Measurements from ENCODE around the gene STIMATE.

The STIMATE gene

DNA sequence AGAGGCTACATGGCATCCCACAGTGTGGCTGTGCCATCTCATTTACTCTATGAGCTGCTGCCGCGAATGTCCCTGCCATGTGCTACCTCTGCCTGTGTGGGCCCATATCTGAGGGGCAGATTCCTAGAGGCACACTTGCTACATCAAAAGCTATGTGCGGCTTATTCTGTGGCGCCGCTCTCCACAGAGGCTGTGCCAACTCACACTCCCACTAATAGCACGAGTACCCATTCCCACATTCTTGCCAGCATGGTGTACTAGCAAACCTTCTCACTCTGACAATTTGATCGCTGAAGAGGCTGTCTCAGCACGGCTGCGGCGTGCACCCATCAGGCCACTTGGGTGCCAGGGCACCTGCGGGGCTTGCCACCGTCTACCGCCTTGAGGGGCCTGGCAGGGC, 31.4 kb downstream of the STIMATE start:
- no peak for FAIRE-seq

DNA sequence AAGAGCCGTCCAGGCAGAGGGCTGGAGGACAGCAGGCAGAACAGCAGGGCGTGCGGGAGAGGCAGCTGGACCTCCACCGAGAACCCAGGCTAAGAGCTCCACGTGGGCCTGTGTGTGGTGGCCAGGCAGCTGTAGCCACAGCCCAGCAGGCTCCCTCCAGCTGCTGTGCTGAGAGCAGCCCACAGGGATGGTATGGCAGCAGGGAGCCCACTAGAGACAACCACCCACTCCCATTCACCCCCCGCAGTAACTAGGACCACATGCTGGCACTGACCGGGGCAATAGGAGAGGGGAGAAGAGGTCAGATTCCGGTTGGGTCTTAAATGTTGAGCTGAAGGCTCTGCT, 37.0 kb downstream of the STIMATE start:
- no peak for FAIRE-seq

DNA sequence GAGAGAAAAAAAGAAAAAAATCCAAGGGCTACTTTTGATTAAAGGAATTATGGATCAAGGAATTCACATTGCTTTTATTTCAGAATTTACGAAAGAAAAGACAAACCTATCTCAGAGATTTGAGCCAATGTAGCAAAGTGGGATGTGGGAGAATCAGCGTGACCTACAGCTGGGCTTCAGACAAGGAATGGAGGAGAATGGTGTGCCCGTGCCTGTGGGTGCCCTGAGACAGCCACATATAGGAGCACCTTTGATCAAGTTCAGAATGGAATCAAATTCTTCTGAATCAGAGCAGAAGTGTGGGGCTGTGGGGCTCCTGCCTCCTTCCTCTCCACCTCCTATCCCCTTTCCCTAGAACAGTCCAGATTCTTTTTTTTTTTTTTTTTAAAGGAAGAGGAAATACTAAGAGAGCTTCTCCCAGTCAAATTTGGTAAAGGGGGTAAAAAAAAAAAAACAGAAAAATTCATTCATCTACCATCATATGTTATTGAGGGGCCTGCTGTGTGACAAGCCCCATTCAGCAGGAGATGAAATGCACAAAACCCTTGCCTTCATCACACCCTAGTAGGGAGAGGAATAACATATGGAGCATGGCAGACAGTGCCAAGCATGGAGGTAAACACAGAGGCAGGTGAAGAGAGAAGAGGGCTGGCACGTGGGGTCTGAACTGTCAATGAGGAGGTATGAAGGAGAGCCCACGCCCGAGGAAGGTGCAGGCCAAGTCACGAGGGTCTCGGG, 37.5 kb downstream of the STIMATE start:
- no peak for FAIRE-seq

DNA sequence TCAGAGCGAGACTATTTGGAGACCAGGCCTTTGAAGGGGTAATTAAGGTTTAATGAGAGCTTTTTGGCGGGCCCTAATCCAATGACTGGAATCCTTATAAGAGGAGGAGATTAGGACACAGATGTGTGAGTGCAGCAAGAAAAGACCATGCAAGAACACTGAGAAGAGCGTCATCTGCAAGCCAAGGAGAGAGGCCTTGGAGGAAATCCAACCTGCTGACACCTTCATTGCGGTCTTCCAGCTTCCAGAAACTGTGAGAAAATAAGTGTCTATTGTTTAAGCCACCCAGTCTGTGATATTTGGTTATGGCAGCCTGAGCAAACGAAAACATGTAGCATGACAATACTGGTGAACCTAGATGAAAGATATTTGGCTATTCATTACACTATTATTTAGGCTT, 39.5 kb downstream of the STIMATE start:
- FAIRE-seq = no peak

DNA sequence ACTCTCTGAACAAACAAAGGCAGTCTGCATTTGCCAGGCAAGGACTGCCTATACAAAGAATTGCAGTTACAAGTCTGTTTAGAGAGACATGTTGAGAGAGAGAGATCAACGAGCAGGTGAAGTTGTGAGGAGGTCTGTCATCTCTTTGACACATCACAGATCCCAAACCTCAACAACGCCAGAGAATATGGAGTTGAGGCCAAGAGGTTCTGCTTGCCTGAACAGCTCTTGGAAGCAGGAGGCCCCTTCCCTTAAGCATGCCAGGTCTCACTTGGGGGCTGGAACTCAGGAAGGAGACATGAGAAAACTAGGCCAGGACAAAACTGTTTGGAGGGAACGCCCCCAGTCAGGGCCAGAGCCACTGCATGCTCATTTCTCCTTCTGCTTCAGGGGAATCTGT, 40.2 kb downstream of the STIMATE start:
- no peak for FAIRE-seq

DNA sequence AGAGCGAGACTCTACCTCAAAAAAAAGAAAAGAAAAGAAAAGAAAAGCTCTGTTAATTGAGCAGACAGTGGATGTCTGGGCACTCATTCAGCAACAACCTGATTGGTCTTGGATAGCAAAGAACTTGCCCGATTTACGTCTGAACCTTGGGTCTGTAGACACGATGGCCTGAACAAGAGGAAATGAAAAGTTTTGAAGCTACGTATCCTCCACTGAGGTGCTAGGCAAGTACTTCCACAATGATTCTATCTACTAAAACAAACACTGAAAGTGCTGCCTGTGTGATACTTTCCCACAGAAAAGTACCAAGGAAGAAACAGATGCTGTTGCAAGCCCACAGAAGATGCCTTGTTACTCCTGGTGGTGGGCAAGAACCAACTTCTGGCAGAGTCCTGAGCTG, 40.7 kb downstream of the STIMATE start:
- no peak for FAIRE-seq

DNA sequence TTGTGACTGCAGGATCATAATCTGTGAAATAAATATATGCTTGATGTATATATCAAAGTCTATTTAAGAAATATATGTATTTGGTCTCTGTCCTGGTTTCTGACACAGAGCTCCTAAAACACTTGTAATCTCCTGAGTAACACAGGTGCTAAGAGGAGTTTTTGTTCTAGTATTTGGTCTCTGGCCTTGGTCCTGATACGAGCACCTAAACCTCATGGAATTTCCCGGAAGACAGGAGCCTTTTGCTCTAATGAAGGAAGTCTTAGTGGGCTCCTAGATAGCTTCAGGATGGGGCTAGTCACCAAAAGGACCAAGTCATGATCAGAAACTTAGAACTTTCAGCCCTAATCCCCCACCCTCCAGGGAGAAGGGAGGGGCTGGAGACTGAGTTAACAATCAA, 43.3 kb downstream of the STIMATE start:
- no peak for FAIRE-seq

DNA sequence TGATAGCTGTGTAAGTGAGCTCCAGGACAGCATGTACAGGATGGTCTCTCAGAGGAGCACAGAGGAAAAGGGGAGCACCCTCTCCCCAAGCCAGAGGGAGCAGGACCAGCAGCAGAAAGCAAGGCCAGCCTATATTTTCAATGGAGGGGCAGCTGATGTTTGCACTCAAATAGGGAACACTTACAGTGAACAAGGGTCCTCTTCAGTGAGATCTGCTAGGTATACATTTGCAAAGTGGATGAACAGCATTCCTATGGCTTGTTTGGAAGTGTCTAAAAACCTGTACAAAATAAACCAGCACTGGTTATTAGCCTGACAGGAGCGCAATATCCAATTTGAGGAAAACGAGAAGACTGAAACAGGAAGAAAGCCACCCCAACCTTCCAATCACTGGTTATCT, 44.9 kb downstream of the STIMATE start:
- FAIRE-seq = no peak

DNA sequence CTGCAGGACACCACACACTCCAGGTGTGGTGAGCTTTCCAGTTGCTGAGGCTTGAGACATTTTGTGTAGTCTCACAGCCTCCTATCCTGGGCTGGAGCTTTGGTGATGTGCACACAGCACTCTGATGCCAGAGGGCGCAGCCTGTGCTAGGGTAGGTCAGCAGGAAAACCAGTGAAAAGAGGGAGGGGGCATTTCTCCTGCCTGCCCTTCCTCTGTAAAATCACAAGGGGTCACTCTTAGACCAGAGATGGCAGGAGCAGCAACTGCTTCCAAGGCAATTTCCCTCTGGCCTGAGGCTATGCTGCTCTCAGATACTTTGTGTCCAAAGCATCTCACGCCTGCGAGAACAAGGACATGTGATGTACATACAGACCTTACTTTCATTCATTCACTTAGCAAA, 46.0 kb downstream of the STIMATE start:
- FAIRE-seq = no peak

DNA sequence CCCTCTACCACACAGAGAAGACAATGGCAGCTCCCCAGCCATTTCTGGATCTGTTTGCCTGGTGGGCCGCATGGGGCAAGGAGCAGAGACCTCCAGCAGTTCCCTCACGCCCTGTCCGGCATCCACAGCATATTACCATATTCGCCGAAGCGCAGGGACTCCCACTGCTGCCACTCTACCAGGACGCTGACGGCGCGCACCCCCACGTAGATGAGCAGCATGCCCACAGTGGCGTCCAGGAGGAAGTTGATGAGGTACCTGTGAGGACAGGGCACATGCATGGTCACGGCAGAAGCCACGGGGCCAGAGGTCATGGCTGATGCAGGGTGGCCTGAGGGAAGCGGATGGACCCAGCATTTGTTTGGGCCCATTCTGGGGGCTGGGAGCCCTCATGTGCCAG, 47.7 kb downstream of the STIMATE start:
- FAIRE-seq = no peak

DNA sequence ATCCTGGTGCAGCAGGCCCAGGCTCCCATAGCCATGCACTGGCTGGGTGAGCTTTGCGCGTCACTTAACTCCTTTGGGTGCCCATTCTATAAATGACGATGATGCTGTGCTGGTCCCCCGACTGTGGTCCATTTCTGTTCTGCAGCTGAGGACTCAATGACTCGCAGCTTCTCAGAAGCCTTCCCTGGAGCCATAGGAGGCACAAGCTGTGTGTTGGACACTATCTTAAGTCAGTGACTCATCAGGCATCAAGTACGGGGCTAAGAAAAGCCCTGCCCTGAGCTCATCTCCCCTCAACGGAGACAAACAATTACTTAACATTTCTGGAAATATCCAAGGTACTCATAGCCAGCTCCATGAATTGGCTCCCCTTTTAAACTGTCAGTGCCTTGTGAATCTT, 48.7 kb downstream of the STIMATE start:
- FAIRE-seq = no peak

DNA sequence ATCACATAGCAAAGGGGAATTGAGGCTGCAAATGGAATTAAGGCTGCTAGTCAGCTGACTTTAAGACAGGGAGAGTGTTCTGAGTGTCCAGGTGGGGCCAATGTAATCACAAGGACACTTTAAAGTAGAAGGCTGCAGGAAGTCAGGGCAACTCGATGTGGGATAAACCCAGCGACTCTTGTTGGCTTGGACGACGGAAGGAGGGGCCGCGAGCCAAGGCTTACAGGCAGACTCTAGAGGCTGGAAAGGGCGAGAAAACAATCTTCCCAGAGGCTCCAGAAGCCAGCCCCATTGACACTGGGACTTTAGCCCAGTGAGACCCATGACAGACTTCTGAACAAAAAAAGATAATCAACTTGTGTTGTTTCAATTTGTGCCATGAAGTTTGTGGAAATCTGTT, 49.6 kb downstream of the STIMATE start:
- FAIRE-seq = no peak

DNA sequence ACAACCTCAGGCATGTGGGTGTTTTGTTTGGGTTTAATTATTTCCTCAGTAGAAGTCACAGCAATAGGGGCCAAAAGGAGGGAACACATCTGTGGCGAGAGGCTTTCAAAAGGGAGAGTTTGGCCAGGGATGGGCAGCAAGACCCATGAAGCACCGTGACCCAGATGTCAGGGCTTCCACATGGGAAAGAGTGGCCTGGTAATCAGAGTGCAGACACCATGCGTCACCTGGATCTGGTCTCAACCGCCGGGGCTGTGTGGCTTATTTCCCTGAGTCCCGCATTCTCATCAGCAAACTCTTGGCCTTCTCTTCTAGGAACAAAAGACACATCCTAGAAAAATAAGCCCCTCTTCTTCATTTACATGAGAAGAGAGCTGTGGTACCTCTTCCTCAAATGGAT, 50.1 kb downstream of the STIMATE start:
- no peak for FAIRE-seq

DNA sequence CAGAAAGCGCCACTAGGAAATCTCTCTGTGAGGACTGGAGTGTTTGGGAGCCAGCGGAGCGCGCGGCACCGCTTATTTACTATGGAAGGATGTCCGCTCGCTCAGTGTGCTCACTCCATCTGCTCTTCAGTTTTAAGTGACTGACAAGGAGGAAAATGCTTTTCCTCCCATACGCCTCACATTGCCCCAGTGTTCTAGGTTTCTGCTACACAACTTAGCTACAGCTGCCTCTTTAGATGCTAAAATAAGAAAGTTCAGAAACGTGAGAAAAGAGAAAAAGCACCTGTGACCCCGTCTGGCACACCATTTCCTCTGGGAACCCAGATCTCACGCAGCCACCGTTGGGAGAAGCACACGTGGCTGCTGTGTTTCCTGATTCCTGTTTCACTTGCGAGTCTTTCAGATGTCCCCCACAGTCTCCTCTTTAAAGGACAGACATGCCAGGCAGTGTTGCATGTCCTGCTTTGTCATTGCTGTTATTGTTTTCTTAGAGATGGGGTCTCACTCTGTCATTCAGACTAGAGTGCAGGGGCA, 50.8 kb downstream of the STIMATE start:
- no peak for FAIRE-seq

DNA sequence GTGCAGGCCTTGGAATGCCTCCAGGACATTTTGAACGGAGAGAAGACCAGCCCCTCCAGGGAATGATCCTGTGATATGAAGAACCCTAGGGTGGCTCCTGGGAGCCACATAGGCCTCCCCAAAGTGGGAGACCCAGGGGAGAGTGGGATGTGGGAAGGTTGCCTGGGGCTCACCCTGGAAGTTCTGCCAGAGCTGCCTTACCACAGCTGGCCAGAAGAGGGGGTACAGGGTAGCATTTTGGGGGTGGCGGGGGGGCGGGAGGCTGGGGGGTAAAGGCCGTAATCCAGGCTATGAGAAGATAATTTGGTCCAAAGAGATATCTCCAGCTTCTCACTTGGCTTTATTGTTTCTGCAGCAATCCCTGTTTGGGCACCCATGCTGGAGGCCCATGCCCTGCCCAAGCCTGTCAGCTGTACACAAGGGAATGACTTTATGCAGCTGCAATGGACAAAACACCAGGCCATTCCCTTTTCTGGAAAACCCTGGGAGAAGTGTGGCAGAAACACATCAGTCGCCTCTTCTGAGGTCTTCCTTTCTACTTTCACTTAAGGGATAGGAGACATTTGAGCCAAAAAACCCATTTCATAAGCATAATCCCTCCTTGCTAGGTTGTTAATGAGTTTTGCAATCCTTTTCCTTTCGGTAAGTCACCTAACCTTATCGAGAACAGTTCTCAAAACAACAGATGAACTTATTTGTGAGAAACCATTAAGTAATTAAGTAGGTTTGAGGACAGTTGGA, 51.5 kb downstream of the STIMATE start:
- FAIRE-seq = no peak

DNA sequence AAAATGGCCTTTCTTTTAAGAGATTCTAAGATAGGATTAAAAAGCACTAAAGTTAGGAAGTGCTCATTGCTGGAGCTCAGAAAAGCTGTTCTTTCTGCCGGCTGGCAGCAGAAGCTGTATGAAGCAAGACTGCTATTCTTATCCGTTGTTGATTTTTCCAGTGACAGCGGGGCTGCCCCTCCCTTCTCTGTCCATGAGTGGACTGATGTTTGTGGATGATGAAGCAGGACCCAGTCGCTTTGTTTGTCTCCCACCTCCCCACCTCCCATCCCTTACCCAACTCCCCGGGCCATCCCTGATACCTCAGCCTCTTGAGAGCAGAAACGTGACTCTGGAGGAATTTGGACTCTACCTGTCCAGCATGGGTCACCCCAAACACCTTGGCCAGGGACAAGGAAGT, 52.2 kb downstream of the STIMATE start:
- FAIRE-seq = no peak

DNA sequence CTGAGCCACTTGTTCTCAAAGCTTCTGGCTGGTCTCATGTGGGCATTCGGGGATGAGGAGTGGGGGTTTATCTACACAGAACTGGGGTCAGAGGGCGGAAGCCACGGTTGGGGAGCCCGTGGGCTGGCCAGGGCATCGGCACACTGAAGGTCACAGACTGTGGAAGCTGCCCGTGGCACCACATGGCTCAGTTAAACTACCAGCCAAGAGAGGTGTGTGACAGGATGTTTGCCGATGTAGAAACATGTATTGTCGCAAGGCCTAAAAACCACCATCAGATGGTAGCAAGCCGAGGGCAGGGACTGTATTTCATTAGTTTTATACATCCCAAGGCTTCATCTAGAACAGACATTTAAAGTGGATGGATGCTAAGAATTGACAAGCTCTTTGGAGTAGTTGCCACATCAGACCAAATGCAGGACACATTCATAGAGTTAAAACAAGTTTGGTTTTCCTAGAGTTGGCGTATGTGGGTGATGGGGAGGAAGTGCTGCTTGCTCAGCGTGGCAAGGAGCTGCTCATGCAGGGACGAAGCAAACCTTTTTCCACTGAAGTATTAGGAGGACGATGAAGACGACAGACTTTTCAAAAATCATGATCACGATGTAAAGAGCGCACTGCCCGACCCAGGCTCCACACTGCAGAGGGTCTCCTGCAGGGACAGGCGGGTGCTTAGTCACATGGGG, 52.9 kb downstream of the STIMATE start:
- FAIRE-seq = no peak

DNA sequence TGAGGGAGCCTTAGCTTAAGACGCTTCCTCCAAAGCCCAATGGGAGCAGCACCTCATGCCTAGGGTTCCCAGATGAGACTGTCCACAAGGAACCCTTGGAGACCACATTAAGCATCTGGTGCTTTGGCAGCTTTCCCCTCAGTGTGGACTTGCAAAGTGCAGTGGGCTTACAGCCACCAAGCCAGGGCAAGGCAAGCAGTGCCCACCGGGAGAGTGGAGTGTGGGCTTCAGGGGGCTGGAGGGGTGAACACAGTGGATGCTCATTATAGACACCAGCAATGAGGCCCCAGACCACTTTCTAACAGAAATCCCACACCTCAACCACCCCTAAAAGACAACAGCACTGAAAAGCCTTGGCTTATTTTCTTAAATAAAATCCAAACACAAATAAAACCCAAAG, 53.5 kb downstream of the STIMATE start:
- FAIRE-seq = no peak

DNA sequence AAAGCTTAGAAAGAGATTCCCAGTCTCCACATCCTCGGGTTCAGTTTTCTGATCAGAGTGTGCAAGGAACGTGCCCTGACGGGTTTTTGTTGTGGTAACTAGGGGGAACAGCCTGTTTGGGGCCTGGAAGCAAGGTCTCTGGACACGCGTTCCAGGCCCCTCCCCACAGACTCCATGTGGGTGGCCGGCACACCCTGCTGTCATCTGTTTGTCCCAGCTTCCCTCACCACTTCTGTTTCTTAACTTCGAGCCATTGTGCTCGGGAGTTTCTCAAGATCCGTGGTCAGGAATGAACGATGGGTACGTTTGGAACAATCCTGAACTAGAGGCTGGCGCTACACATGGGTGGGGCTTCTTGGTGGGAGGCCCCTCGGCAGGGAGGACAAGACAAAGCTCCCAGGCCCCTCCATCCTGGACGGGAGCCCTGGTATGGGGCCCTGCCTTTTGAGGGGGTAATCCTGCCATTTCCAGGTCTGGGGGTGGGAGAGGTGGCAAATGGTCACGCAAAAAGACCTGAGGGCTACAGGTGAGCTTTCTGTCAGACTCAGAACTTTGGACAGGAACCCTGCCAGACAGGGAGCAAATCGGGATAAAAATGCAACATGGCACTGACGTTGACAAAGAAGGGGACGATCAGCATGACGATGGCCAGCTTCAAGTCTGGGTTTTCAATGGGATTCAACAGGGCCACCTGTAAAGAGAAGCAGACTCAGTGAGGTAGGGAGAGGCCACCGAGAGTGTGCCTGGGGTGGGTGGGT, 54.1 kb downstream of the STIMATE start:
- FAIRE-seq = no peak

DNA sequence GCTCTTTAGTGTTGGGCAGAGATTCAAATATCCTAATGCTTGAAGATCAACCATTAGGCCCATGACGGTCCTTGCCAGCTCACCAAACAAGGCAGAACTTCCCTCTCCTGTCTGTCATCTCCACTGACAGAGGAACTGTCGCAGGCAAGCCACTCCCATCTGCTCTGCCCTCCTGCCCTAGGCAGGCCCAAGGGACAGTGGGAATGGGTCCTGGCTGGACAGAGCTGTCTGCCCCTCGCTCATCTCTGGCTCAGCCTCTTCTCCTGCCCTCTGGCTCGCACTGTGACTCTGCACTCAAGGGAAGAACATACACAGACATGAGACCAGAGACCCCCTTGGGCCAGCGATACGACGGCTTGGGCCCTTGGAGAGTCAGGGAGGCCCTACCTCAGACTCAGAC, 54.9 kb downstream of the STIMATE start:
- FAIRE-seq = no peak

DNA sequence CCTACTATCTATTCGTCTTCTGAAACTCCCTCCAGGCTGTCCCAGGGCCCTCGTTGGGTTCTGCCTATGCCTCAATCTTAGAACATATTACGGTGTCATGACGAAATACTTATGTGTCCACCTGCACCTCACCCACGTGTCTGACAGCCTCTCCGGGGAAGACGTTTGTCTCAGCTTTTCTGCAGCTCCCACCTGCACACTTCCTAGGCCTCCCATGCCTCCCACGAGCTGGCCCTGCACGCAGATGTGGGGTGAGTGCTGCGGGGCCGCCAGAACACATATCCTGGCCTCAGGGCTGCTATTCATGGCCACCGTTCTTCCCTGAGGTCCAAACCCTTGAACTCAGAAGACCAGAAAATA, 55.4 kb downstream of the STIMATE start:
- no peak for FAIRE-seq

DNA sequence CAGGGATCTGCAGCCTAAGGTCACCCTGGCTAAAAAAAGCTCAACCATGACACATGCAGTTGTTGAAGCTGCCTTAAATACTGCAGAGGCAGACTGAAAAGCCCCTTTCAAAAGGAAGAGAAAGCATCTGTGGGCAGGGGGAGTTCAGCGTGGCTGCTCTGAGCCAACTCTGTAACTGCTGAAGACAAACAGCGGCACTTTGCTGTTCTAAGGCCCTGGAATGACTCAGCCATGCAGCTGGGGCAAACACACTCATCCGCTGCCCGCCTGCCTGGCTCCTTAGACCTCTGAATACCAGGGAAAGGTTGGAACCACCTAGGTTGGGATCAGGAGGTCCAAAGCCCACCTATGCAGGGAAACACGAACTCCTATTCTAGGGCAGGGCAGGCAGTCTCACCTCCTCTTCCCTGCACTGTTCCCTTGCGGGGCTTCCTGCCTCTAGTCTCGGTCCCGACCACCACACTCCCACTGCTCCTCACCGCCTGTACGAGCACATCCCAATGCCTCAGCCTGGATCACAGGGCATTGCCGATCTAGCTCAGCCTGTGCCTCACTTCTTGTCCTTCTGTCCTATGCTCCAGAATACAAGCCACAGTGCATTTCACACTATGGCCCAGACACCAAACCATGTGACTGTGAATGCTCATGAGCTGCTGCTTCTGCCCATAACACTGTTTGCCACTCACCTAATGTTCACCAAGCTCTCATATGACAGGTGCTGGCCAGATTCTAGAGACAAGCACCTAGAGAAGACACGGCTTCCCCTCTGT, 56.0 kb downstream of the STIMATE start:
- FAIRE-seq = no peak

All from colon (tissue), 2 donors.